Measurements from ENCODE around the gene COL8A2.

GRCh38 chr1:36160949-36161485 lies 36.0 kb upstream of the COL8A2 start:
- no peak for TF ChIP-seq POLR2A (IDR thresholded peaks at IDR 0.05)
- peak in 3 of 4 experiments; percentile 27 to 43 (median 32) for TF ChIP-seq CTCF (IDR thresholded peaks at IDR 0.05)

All from uterus (tissue), 2 donors.